Measurements from ENCODE around the gene HOXA9. TPM values are rescaled to one million over a fixed set of nuclear protein-coding genes. Genes with fewer than 3 reads are reported as not detected.
A peak's percentile ranks its signal among the peaks of the same experiment; 100 is the strongest.

The HOXA9 gene
- polyA plus RNA-seq, 1 of the 3 experiments (the other 2 are of a cell fraction): not detected

DNA sequence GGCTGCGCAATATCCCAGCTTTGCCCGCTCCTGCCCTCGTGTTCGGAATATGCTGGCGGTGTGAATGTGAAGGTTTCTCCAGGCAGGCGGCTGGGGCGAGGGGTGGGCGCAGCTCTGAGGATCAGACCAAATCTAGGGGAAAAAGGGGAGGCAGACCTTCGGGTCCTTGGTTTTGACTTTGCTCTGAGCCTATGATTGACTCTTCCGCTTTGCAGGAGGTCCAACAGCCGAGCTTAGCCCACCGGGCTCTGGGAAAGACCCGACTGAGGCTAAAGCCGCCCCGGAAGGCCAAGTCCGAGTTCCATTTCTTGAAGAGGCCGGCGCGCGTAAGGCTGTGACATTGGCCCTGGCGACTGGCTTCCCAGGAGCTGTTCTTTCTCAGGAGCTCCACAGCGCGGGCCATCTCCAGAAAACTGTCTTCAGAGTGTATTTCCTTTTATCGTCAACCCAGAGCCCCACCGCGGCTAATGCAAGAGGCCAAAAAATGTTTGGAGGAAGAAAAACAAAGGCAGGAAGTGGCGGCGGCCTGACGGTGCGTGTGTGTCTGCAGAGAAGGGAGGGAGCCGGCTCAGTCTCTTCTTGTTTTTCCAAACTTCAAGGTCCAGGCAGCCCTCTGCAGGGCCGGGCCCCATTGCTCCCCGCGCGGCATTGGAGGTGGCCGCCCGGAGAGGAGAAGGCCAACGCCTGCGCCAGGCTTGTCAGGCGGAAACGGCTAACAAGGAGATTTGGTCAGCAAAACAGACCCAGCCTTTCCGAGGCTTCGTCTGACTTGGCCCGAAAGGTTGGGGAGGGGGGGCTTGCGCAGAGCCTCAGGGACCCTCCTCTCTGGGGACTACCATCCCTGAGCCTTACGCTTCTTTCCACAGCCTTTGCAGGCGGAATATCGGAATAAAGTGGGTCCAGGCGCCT lies 23.3 kb upstream of the HOXA9 start:
- H3K79me2 ChIP-seq (ENCODE audit: insufficient read depth): no peaks in the 10 kb centered on the region

DNA sequence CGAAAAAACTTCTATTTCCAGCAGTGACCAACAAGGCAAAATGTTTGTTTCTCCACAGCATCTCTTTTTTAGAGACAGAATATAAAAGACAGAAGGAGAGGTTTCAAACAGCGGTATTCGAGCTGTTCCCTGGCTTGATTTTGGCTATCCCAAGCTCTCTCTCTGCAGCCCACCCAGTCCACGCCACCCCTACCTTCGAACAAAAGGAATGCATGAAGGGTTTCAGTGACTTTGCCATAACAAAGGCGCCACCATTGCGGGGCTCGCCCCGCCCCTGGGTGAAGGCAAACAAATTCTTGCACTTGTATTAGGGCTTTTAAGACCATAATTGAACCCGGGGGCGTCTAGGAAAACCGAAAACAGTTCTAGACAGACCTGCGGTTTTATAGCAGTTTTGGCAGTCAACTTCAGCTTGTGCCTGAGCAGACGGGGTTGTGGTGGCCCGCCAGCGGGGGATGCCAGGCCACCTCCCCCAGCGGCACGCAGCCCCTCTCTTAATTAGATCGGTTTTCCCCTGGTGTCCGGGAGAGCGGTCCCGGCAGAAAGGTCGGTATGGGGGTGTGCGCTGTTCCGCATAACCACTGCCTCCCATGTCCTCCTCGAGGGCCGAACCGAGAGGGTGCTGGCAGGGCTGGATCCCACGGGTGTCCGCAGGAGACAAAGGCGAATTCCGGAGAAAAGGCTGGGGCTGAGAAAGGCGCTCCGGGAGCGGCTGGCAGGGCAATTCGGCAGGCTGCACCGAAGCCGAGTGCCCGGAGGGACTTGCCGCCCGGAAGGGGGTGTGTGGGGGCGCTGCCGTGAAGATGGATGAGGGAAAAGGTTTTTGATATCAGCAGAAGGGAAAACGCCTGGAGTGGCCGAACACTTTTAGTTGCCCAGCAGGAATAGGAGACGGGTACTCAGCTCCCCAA lies 22.4 kb upstream of the HOXA9 start:
- no peaks in the 10 kb centered on the region for H3K9me3 ChIP-seq
- no peaks in the 10 kb centered on the region for H3K9me2 ChIP-seq
- no peak overlapping the region for H2AFZ ChIP-seq (ENCODE audit: low read depth)
- no peak overlapping the region for H3K4me2 ChIP-seq
- peaks cover 30% of the 10 kb centered on the region for H4K20me1 ChIP-seq (ENCODE audit: insufficient read depth)
- H3K4me1 ChIP-seq (ENCODE audit: control insufficient read depth in 1 of 2, insufficient read depth in 2 of 2, low read depth in 1 of 2, low read length in 1 of 2): peaks cover 4 to 7% of the 10 kb centered on the region in 2 experiments; a peak in 1 of 4 replicates
- 0 out of 2 replicates have a peak, but pooled peaks have one; percentile 34 for TF ChIP-seq EZH2phosphoT487 (IDR thresholded peaks at IDR 0.05; ENCODE audit: borderline replicate concordance, low read depth)
- TF ChIP-seq TAF1 (IDR thresholded peaks at IDR 0.05; ENCODE audit: borderline replicate concordance, low read depth, low read length): no peak
- H3K9ac ChIP-seq: no peak overlapping the region
- CTCF ChIA-PET: interaction anchor here (0.7 to 10.7 kb wide), 13 partner anchors 7 to 906 kb away, joined by 3 to 84 read pairs (median 6); partner anchors contain the start of gene HOXA3
- no peaks in the 10 kb centered on the region for H3K79me2 ChIP-seq (ENCODE audit: insufficient read depth)
- peaks cover 98% of the 10 kb centered on the region for H3K27me3 ChIP-seq (ENCODE audit: insufficient read depth)
- 19% methylated on average over 43 of the region's 46 CpGs for WGBS (ENCODE audit: low lambda C conversion rate)
- no peak for DNase-seq
- no peak overlapping the region for H3K4me3 ChIP-seq (ENCODE audit: low read depth in 2 of 2, low read length in 1 of 2)
- no peak overlapping the region for H3K27ac ChIP-seq (ENCODE audit: low read depth in 2 of 2, low read length in 1 of 2)
- H3K36me3 ChIP-seq (replicated peaks in 1 of 2; ENCODE audit: control insufficient read depth in 1 of 2, insufficient read depth in 2 of 2, low read length in 1 of 2): no peaks in the 10 kb centered on the region
- POLR2A ChIA-PET: no interaction called here
- peaks cover 11% of the 10 kb centered on the region for H3F3A ChIP-seq (replicated peaks; ENCODE audit: insufficient read depth)

More for the DNA sequence above, 23.3 kb upstream of the HOXA9 start:
- 29% methylated on average over 46 of the region's 49 CpGs for WGBS (ENCODE audit: low lambda C conversion rate)
- DNase-seq: no peak
- Histone ChIP-seq H2AFZ (ENCODE audit: low read depth) (peak overlapping the region; percentile 13; the same call in 1 of the 2 replicates), H3K9me3 (no peaks in the 10 kb centered on the region), H3K4me2 (peak overlapping the region; percentile 51), H4K20me1 (ENCODE audit: insufficient read depth) (peaks cover 30% of the 10 kb centered on the region), H3K9me2 (no peaks in the 10 kb centered on the region), H3K27me3 (ENCODE audit: insufficient read depth) (peaks cover 98% of the 10 kb centered on the region), H3K27ac (ENCODE audit: low read depth in 2 of 2, low read length in 1 of 2) (no peak overlapping the region), H3K4me3 (ENCODE audit: low read depth in 2 of 2, low read length in 1 of 2) (no peak overlapping the region), H3K4me1 (ENCODE audit: control insufficient read depth in 1 of 2, insufficient read depth in 2 of 2, low read depth in 1 of 2, low read length in 1 of 2) (peaks cover 4 to 10% of the 10 kb centered on the region in 2 experiments; a peak in 1 of 4 replicates), H3K9ac (no peak overlapping the region), H3F3A (replicated peaks; ENCODE audit: insufficient read depth) (peaks cover 11% of the 10 kb centered on the region), H3K36me3 (replicated peaks in 1 of 2; ENCODE audit: control insufficient read depth in 1 of 2, insufficient read depth in 2 of 2, low read length in 1 of 2) (no peaks in the 10 kb centered on the region)
- CTCF ChIA-PET: interaction anchor here (0.7 to 10.7 kb wide), 16 partner anchors 11 to 908 kb away, joined by 3 to 84 read pairs (median 8); partner anchors contain the start of genes HOXA13 and HOXA3
- POLR2A ChIA-PET: no interaction called here
- TF ChIP-seq EZH2phosphoT487 (IDR thresholded peaks at IDR 0.05; ENCODE audit: borderline replicate concordance, low read depth) (peak; percentile 68), CHD2 (IDR thresholded peaks at IDR 0.05; ENCODE audit: low read length, partially characterized antibody) (no peak)

DNA sequence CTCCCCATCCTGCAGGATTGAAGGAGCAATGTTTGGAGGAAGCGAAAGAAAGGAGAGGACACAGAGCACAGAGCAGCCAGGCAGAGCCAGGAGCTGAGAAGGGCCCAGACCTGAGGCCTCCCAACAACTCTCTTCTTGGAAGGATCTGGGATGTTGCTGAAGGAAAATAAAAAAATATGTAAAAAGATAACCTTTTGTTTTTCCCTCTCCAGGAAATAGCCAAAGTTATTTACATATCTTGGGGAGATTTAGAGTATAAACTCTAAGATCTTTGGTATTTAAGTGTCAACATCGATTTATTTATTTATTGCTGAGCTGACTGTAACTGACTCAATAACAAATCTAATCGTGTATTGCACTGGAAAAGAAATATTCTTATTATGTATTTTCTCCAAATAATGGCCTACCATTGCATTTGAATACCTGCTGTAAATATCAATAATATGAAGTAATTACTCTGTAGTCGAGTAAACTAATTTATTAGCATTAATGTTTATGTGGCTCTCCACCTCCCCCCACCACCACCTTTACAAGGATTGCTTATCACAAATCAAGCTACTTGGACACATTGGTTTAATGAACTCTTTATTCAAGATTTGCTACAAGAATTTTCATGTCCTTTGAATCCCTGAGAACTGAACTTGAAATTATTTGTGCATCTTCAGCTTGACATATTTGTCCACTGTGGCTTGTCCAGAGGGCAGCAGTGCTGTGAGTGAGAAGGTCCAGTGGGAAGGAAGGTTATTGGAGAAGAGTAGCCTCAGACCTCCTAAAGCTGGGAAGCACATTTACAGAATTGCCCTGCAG lies 21.5 kb upstream of the HOXA9 start:
- Histone ChIP-seq H3K79me2 (ENCODE audit: insufficient read depth) (no peaks in the 10 kb centered on the region), H3K27me3 (ENCODE audit: insufficient read depth) (peaks cover 100% of the 10 kb centered on the region), H3K36me3 (replicated peaks in 1 of 2; ENCODE audit: control insufficient read depth in 1 of 2, insufficient read depth in 2 of 2, low read length in 1 of 2) (no peaks in the 10 kb centered on the region), H3K9ac (no peak overlapping the region), H3F3A (replicated peaks; ENCODE audit: insufficient read depth) (peaks cover 11% of the 10 kb centered on the region), H3K27ac (ENCODE audit: low read depth in 2 of 2, low read length in 1 of 2) (no peak overlapping the region), H3K4me3 (ENCODE audit: low read depth in 2 of 2, low read length in 1 of 2) (no peak overlapping the region), H3K4me2 (no peak overlapping the region), H3K9me2 (no peaks in the 10 kb centered on the region), H4K20me1 (ENCODE audit: insufficient read depth) (peaks cover 30% of the 10 kb centered on the region), H3K9me3 (no peaks in the 10 kb centered on the region), H2AFZ (ENCODE audit: low read depth) (no peak overlapping the region), H3K4me1 (ENCODE audit: control insufficient read depth in 1 of 2, insufficient read depth in 2 of 2, low read depth in 1 of 2, low read length in 1 of 2) (peaks cover 4 to 7% of the 10 kb centered on the region in 2 experiments; a peak in 1 of 4 replicates)
- TF ChIP-seq EZH2phosphoT487 (IDR thresholded peaks at IDR 0.05; ENCODE audit: borderline replicate concordance, low read depth): 0 out of 2 replicates have a peak, but pooled peaks have one; percentile 54
- TF ChIP-seq ELF1 (IDR thresholded peaks at IDR 0.05): no peak
- ChIA-PET CTCF (interaction anchor here (0.7 to 10.7 kb wide), 14 partner anchors 8 to 910 kb away, joined by 3 to 84 read pairs (median 5); partner anchors contain the start of gene HOXA3), POLR2A (no interaction called here)
- 12% methylated on average over 4 of the region's 4 CpGs for WGBS (ENCODE audit: low lambda C conversion rate)
- DNase-seq: no peak
